Testis (tissue), 3 donors: ENCODE data around the gene HNRNPK. TPM values are rescaled to one million over a fixed set of nuclear protein-coding genes. Genes with fewer than 3 reads are reported as not detected.

Experiments
- DNase-seq: peaks from one replicate; pipeline ENCODE4 v3.0.0-alpha.2; 2019
- H3K27ac ChIP-seq, 2 donors: fragments of 200-600 bp; sonication (generic); one replicate each; pipeline ENCODE4 v1.5.1; 2019
- H3K27me3 ChIP-seq: fragments of 200-600 bp; sonication (generic); one replicate; pipeline ENCODE4 v1.5.1; 2019
- H3K36me3 ChIP-seq: fragments of 200-600 bp; sonication (generic); one replicate; pipeline ENCODE4 v1.5.1; 2017; ENCODE audit warnings: low read depth; ENCODE audit errors: missing control alignments
- H3K4me1 ChIP-seq: fragments of 200-600 bp; sonication (generic); one replicate; pipeline ENCODE4 v1.5.1; 2019
- H3K4me3 ChIP-seq, 2 donors: fragments of 200-600 bp; sonication (generic); one replicate each; pipeline ENCODE4 v1.5.1; 2017 to 2019
- H3K9me3 ChIP-seq: fragments of 200-600 bp; sonication (generic); one replicate; pipeline ENCODE4 v1.5.1; 2017
- POLR2A ChIP-seq: fragments of 450-650 bp; IDR thresholded peaks from one replicate; pipeline ENCODE4 v1.6.1; 2017; ENCODE audit warnings: antibody characterized with exemption, mild to moderate bottlenecking, moderate library complexity
- WGBS, 2 donors: methylation state at CpG; one replicate each; pipeline ENCODE4 v1.1.5; 2018; 5-methylcytosine and 5-hydroxymethylcytosine counted together
- intact Hi-C: fragments of 100-400 bp; cut with DNase I; formaldehyde crosslinking; loops from one replicate; pipeline ENCODE4 v1.15.1; 2023; ENCODE audit warnings: low total_unique reads
- polyA plus RNA-seq: library from polyadenylated mRNA; stranded (reverse); fragments of 350-450 nt; fragmentation: Illumina TruSeq; extraction: RNeasy Lipid Tissue Mini Kit (QIAGEN cat#74804); gene quantifications from one replicate; pipeline ENCODE4 v1.2.3, GENCODE V29; 2014; ENCODE audit warnings: low read depth, low replicate concordance; ENCODE audit not compliant: insufficient read depth
- total RNA-seq, 2 donors: library from RNA; depleted of rRNA; stranded (reverse); fragments of >200 nt; gene quantifications; one replicate each; pipeline ENCODE4 v1.2.3, GENCODE V29; 2016
- TF ChIP-seq, protein P1 (sequence below), 3 experiments: fragments of 450-650 bp in 2 of 3; fragments of 200-600 bp in 1 of 3; sonication (generic) in 1 of 3; IDR thresholded peaks; one replicate each; pipeline ENCODE4 v1.5.1; 2016 to 2019; ENCODE audit warnings: antibody characterized with exemption in 3 of 3, mild to moderate bottlenecking in 2 of 3, moderate library complexity in 1 of 3

The HNRNPK gene
- total and polyA plus RNA-seq, 3 donors from 2014 or later: 415 to 508 (median 496) TPM

DNA sequence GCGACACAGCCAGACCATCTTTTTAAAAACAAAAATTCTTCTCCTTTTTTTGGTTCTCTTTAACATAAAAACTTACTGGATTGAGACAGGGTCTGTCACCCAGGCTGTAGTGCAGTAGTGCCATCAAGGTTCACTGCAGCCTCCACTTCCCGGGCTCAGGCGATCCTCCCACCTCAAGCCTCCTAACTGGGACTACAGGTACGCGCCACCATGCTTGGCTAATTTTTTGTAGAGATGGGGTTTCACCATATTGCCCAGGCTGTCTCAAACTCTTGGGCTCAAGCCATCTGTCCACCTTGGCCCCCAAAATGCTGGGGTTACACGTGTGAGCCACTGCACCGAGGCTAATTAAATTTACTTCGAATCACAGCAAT, 13.8 kb downstream of the HNRNPK start:
- H3K4me3 ChIP-seq: no peak overlapping the region
- no peaks in the 10 kb centered on the region for H3K27me3 ChIP-seq
- H3K36me3 ChIP-seq: no peaks in the 10 kb centered on the region
- intact Hi-C loops: no loop called here
- no peak for DNase-seq
- no peak overlapping the region for H3K27ac ChIP-seq
- no peaks in the 10 kb centered on the region for H3K4me1 ChIP-seq
- no peak for TF ChIP-seq POLR2A
- TF ChIP-seq, protein P1, sequence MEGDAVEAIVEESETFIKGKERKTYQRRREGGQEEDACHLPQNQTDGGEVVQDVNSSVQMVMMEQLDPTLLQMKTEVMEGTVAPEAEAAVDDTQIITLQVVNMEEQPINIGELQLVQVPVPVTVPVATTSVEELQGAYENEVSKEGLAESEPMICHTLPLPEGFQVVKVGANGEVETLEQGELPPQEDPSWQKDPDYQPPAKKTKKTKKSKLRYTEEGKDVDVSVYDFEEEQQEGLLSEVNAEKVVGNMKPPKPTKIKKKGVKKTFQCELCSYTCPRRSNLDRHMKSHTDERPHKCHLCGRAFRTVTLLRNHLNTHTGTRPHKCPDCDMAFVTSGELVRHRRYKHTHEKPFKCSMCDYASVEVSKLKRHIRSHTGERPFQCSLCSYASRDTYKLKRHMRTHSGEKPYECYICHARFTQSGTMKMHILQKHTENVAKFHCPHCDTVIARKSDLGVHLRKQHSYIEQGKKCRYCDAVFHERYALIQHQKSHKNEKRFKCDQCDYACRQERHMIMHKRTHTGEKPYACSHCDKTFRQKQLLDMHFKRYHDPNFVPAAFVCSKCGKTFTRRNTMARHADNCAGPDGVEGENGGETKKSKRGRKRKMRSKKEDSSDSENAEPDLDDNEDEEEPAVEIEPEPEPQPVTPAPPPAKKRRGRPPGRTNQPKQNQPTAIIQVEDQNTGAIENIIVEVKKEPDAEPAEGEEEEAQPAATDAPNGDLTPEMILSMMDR (IDR thresholded peaks at IDR 0.05): no peak
- H3K9me3 ChIP-seq: no peaks in the 10 kb centered on the region
- 75 to 81% methylated on average over 8 of the region's 8 CpGs for WGBS, 2 donors

DNA sequence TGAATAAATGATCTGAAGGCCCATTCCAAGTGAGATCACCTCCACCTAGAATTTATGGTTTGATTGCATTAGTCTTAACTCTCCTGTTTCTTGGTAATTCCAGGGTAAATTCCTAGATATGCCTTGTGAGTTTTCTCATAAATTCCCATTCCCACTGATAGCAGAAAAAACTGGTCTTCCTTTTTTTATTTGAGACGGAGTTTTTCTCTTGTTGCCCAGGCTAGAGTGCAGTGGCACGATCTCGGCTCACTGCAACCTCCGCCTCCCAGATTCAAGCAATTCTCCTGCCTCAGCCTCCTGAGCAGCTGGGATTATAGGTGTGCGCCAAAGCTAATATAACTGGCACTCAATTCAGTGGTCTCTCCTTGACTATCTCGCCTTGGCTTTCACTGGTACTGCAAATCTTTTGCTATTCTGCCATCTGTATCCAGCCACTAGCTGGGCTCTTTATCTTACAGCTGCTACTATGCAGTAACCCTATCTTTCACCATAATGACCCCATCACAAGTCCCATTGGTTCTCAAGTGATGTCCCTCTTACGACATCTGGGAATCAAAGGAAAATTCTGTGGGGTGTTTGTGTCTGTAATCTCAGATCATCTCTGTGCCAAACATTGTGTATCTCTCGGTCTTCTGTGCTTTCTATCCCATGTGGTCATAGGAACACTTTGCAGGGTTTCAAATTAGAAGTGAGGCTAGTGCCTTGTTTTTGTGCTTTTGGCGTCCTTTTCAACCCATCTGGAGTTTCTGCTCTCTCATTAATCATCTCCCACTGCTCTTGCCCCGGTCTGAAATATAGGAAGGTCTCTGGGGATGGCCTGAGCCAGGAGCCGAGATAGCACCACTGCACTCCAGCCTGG, 14.4 kb downstream of the HNRNPK start:
- no peaks in the 10 kb centered on the region for H3K9me3 ChIP-seq
- H3K36me3 ChIP-seq: no peaks in the 10 kb centered on the region
- no peak overlapping the region for H3K4me3 ChIP-seq
- no peak for TF ChIP-seq POLR2A
- TF ChIP-seq, protein P1 (IDR thresholded peaks at IDR 0.05): no peak
- H3K27me3 ChIP-seq: no peaks in the 10 kb centered on the region
- intact Hi-C loops: no loop called here
- H3K27ac ChIP-seq: no peak overlapping the region
- no peaks in the 10 kb centered on the region for H3K4me1 ChIP-seq
- DNase-seq: no peak
- 56 to 73% methylated on average over 11 of the region's 11 CpGs for WGBS, 2 donors

DNA sequence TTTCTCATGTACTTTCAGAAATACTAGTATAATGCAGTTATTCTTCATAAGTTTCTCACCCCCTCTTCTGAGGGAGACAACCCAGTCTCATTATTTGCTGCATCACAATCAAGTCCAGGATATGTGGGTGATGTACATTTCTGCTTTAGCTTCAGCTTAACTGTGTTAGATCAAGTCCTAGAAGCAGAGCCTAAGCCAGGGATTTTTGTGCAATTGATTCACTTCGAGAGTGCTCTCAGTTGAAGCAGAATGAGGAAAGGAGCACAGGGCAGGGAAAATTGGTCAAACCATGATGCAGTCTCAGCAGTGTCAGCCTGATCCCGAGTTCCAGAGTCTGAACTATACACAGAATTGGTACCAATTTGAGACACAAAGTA, 15.1 kb downstream of the HNRNPK start:
- no peak for DNase-seq
- no peak for TF ChIP-seq POLR2A
- TF ChIP-seq, protein P1 (IDR thresholded peaks at IDR 0.05): no peak
- Histone ChIP-seq H3K9me3 (no peaks in the 10 kb centered on the region), H3K27ac (no peak overlapping the region), H3K4me1 (no peaks in the 10 kb centered on the region), H3K4me3 (no peak overlapping the region), H3K36me3 (no peaks in the 10 kb centered on the region), H3K27me3 (no peaks in the 10 kb centered on the region)
- intact Hi-C loops: no loop called here
- 58 to 69% methylated on average over 2 of the region's 2 CpGs for WGBS, 2 donors

- TF ChIP-seq POLR2A: no peak
- TF ChIP-seq, protein P1 (IDR thresholded peaks at IDR 0.05): no peak
- 79 to 81% methylated on average over 3 of the region's 3 CpGs for WGBS, 2 donors
- no peak for DNase-seq
- H3K4me1 ChIP-seq: peaks cover 2% of the 10 kb centered on the region
- no peak overlapping the region for H3K27ac ChIP-seq
- intact Hi-C loops: no loop called here
- no peaks in the 10 kb centered on the region for H3K27me3 ChIP-seq
- H3K36me3 ChIP-seq: no peaks in the 10 kb centered on the region
- no peak overlapping the region for H3K4me3 ChIP-seq
- H3K9me3 ChIP-seq: no peaks in the 10 kb centered on the region
Measured at GRCh38 chr9:83962165-83962564, 17.9 kb downstream of the HNRNPK start.

GRCh38 chr9:83960991-83961390, 19.0 kb downstream of the HNRNPK start:
- Histone ChIP-seq H3K9me3 (no peaks in the 10 kb centered on the region), H3K36me3 (no peaks in the 10 kb centered on the region), H3K4me3 (no peak overlapping the region), H3K27me3 (no peaks in the 10 kb centered on the region), H3K27ac (no peak overlapping the region), H3K4me1 (peaks cover 3% of the 10 kb centered on the region)
- TF ChIP-seq, protein P1 (IDR thresholded peaks at IDR 0.05): no peak
- no peak for TF ChIP-seq POLR2A
- no peak for DNase-seq
- intact Hi-C loops: no loop called here
- WGBS, 2 donors: 89 to 93% methylated on average over 5 of the region's 5 CpGs
